Transverse colon (tissue), 4 donors: ENCODE measurements around the gene ACAD8. TPM values are rescaled to one million over a fixed set of nuclear protein-coding genes. Genes with fewer than 3 reads are reported as not detected.

Experiments used
- DNase-seq: peaks from one replicate; pipeline ENCODE4 v3.0.0-alpha.2; 2019
- H3K27ac ChIP-seq, 4 donors: fragments of 200-600 bp; sonication (generic); 2 replicates each; pipeline ENCODE4 v1.5.1; 2016 to 2018; ENCODE audit warnings: inconsistent platforms in 4 of 4
- H3K27me3 ChIP-seq: fragments of 200-600 bp; sonication (generic); 2 replicates; pipeline ENCODE4 v1.5.1; 2017; ENCODE audit warnings: inconsistent platforms
- H3K36me3 ChIP-seq, 4 donors: fragments of 200-600 bp; sonication (generic); 2 replicates each; pipeline ENCODE4 v1.5.1; 2017 to 2019; ENCODE audit warnings: inconsistent platforms in 4 of 4
- H3K4me1 ChIP-seq, 4 donors: fragments of 200-600 bp; sonication (generic); 2 replicates each; pipeline ENCODE4 v1.5.1; 2017 to 2020; ENCODE audit warnings: inconsistent platforms in 4 of 4
- H3K4me3 ChIP-seq, 4 donors: fragments of 200-600 bp; sonication (generic); 1 replicate in 1 of 4; 2 replicates in 3 of 4; pipeline versions ENCODE4 v1.5.1 to v1.6.1; 2017 to 2019; ENCODE audit warnings: inconsistent platforms in 4 of 4
- H3K9me3 ChIP-seq, 2 donors: fragments of 200-600 bp; sonication (generic); 2 replicates each; pipeline ENCODE4 v1.5.1; 2017 to 2019; ENCODE audit warnings: inconsistent platforms in 2 of 2
- CTCF ChIP-seq, 5 experiments: fragments of 200-600 bp in 3 of 5; fragments of 450-650 bp in 2 of 5; sonication (generic) in 3 of 5; IDR thresholded peaks; 1 replicate in 2 of 5; 2 replicates in 3 of 5; pipeline ENCODE4 v1.5.1; 2016 to 2017; ENCODE audit warnings: antibody characterized with exemption in 5 of 5, inconsistent platforms in 3 of 5, mild to moderate bottlenecking in 2 of 5, moderate library complexity in 1 of 5
- EP300 ChIP-seq: sonication (generic); formaldehyde crosslinking; IDR thresholded peaks from one replicate; pipeline ENCODE4 v1.6.1; 2017; ENCODE audit warnings: antibody characterized with exemption, low read depth
- POLR2A ChIP-seq: fragments of 450-650 bp; IDR thresholded peaks from one replicate; pipeline ENCODE4 v1.6.1; 2016; ENCODE audit warnings: antibody characterized with exemption, mild to moderate bottlenecking, moderate library complexity
- POLR2AphosphoS5 ChIP-seq, 3 donors: sonication (generic); formaldehyde crosslinking; IDR thresholded peaks; one replicate each; pipeline ENCODE4 v1.6.1; 2016; ENCODE audit warnings: antibody characterized with exemption in 3 of 3
- WGBS, 2 donors: methylation state at CpG; one replicate each; pipeline ENCODE4 v1.1.5; 2018; ENCODE audit warnings: low coverage in 1 of 2; 5-methylcytosine and 5-hydroxymethylcytosine counted together
- in situ Hi-C, 4 donors: fragments of 200-750 bp; cut with MboI; loops; one replicate each; pipeline versions ENCODE4 v1.15.0 to v1.15.1; 2017; ENCODE audit warnings: low sequenced_read_pairs in 3 of 4, low pct_ligation_motif_present in 1 of 4, low pct_unique_long_range_greater_than_20kb in 1 of 4
- intact Hi-C: fragments of 100-400 bp; cut with DNase I; formaldehyde crosslinking; loops from one replicate; pipeline ENCODE4 v1.15.1; 2023; ENCODE audit warnings: low total_unique reads
- total RNA-seq, 4 donors: library from RNA; depleted of rRNA; stranded (reverse); fragments of >200 nt; gene quantifications; one replicate each; pipeline ENCODE4 v1.1.0, GENCODE V29; 2016

Gene ACAD8
- total RNA-seq, 4 donors from 2014 or later = 34.8 to 59.1 (median 45.7) TPM

GRCh38 chr11:134242376-134242775 lies 11.0 kb upstream of the ACAD8 start:
- WGBS, 2 donors = 91 to 95% methylated on average over 4 to 9 of the region's 9 CpGs
- Histone ChIP-seq H3K27me3 (no peaks in the 10 kb centered on the region), H3K9me3 (no peaks in the 10 kb centered on the region), H3K27ac (no peak overlapping the region), H3K4me1 (no peaks in the 10 kb centered on the region), H3K4me3 (no peak overlapping the region), H3K36me3 (peaks cover 0 to 44% (median 14%) of the 10 kb centered on the region in 4 donors)
- TF ChIP-seq CTCF (IDR thresholded peaks at IDR 0.05) (no peak), POLR2AphosphoS5 (IDR thresholded peaks at IDR 0.05) (no peak), EP300 (no peak), POLR2A (no peak)
- DNase-seq = no peak
- intact Hi-C loops = no loop called here
- in situ Hi-C loops = no loop called here

- Histone ChIP-seq H3K36me3 (peaks cover 0 to 47% (median 17%) of the 10 kb centered on the region in 4 donors), H3K4me1 (no peaks in the 10 kb centered on the region), H3K4me3 (no peak overlapping the region), H3K27me3 (no peaks in the 10 kb centered on the region), H3K9me3 (no peaks in the 10 kb centered on the region), H3K27ac (no peak overlapping the region)
- WGBS, 2 donors = 94 to 98% methylated on average over 3 to 4 of the region's 4 CpGs
- intact Hi-C loops = no loop called here
- no peak for DNase-seq
- TF ChIP-seq EP300 (no peak), POLR2A (no peak), POLR2AphosphoS5 (IDR thresholded peaks at IDR 0.05) (no peak), CTCF (IDR thresholded peaks at IDR 0.05) (no peak)
- in situ Hi-C loops = no loop called here
Observed at GRCh38 chr11:134243913-134244312, 9.5 kb upstream of the ACAD8 start.

- Histone ChIP-seq H3K27me3 (no peaks in the 10 kb centered on the region), H3K9me3 (no peaks in the 10 kb centered on the region), H3K36me3 (peaks cover 0 to 41% (median 17%) of the 10 kb centered on the region in 4 donors), H3K27ac (no peak overlapping the region), H3K4me3 (no peak overlapping the region), H3K4me1 (no peaks in the 10 kb centered on the region)
- DNase-seq = no peak
- TF ChIP-seq EP300 (no peak), POLR2A (no peak), CTCF (IDR thresholded peaks at IDR 0.05) (peak in 4 of 5 experiments; percentile 20 to 38 (median 30)), POLR2AphosphoS5 (IDR thresholded peaks at IDR 0.05) (no peak)
- in situ Hi-C loops = no loop called here
- intact Hi-C loops = no loop called here
- 56% methylated on average over 7 of the region's 7 CpGs; no CpG with 5 or more reads in 1 of the 2 donors for WGBS, 2 donors
Observed at GRCh38 chr11:134244593-134244992, 8.8 kb upstream of the ACAD8 start.

- Histone ChIP-seq H3K4me3 (no peak overlapping the region), H3K4me1 (no peaks in the 10 kb centered on the region), H3K36me3 (peaks cover 0 to 37% (median 17%) of the 10 kb centered on the region in 4 donors), H3K9me3 (no peaks in the 10 kb centered on the region), H3K27me3 (no peaks in the 10 kb centered on the region), H3K27ac (no peak overlapping the region)
- intact Hi-C loops = no loop called here
- in situ Hi-C loops = no loop called here
- TF ChIP-seq POLR2AphosphoS5 (IDR thresholded peaks at IDR 0.05) (no peak), POLR2A (no peak), CTCF (IDR thresholded peaks at IDR 0.05) (no peak), EP300 (no peak)
- 93% methylated on average over 14 of the region's 14 CpGs; no CpG with 5 or more reads in 1 of the 2 donors for WGBS, 2 donors
- no peak for DNase-seq
Observed at GRCh38 chr11:134245434-134245833, 7.9 kb upstream of the ACAD8 start.
